SKM-1 treated with dmso at 0.1 percent for 144 hours (cell line): ENCODE results near the gene COL28A1.

Experiments used
- DNase-seq: peaks from one replicate; lab custom pipeline; 2025; ENCODE audit not compliant: unreplicated experiment; lab: John Stamatoyannopoulos, UW

Gene COL28A1

GRCh38 chr7:7335909-7336308 lies 199.8 kb downstream of the COL28A1 start:
- DNase-seq = no peak

GRCh38 chr7:7335215-7335614 lies 200.5 kb downstream of the COL28A1 start:
- no peak for DNase-seq

GRCh38 chr7:7333610-7334009 lies 202.1 kb downstream of the COL28A1 start:
- no peak for DNase-seq

GRCh38 chr7:7331523-7331922 lies 204.2 kb downstream of the COL28A1 start:
- DNase-seq = peak; percentile 4

- no peak for DNase-seq
These were observed 204.7 kb downstream of the COL28A1 start for GRCh38 chr7:7330997-7331396.

- no peak for DNase-seq
These were observed 206.3 kb downstream of the COL28A1 start for GRCh38 chr7:7329326-7329725.

GRCh38 chr7:7327423-7327822 lies 208.2 kb downstream of the COL28A1 start:
- no peak for DNase-seq

- no peak for DNase-seq
These were observed 211.0 kb downstream of the COL28A1 start for GRCh38 chr7:7324698-7325097.

GRCh38 chr7:7323921-7324320 lies 211.8 kb downstream of the COL28A1 start:
- DNase-seq = no peak

GRCh38 chr7:7323352-7323751 lies 212.3 kb downstream of the COL28A1 start:
- DNase-seq = no peak

- no peak for DNase-seq
These were observed 214.0 kb downstream of the COL28A1 start for GRCh38 chr7:7321681-7322080.

- DNase-seq = no peak
These were observed 217.1 kb downstream of the COL28A1 start for GRCh38 chr7:7318601-7319000.

GRCh38 chr7:7317850-7318249 lies 217.8 kb downstream of the COL28A1 start:
- DNase-seq = no peak

- no peak for DNase-seq
These were observed 219.8 kb downstream of the COL28A1 start for GRCh38 chr7:7315851-7316250.

GRCh38 chr7:7312323-7312722 lies 223.3 kb downstream of the COL28A1 start:
- DNase-seq = no peak

- no peak for DNase-seq
These were observed 224.7 kb downstream of the COL28A1 start for GRCh38 chr7:7311001-7311400.

GRCh38 chr7:7309203-7309602 lies 226.5 kb downstream of the COL28A1 start:
- no peak for DNase-seq
